NB4 (cell line): ENCODE results near the gene C1QB.

Experiments
- CTCF ChIP-seq: IDR thresholded peaks from one replicate; pipeline ENCODE4 v1.5.1; 2012; ENCODE audit warnings: low read depth, low read length
- MAX ChIP-seq: IDR thresholded peaks from 2 replicates; pipeline ENCODE4 v1.6.1; 2011; ENCODE audit warnings: low read depth, low read length
- MYC ChIP-seq: IDR thresholded peaks from 2 replicates; pipeline ENCODE4 v1.6.1; 2011; ENCODE audit warnings: low read depth, low read length
- POLR2A ChIP-seq: IDR thresholded peaks from 2 replicates; pipeline ENCODE4 v1.6.1; 2011; ENCODE audit warnings: mild to moderate bottlenecking; ENCODE audit not compliant: insufficient read length; ENCODE audit errors: extremely low read depth

GRCh38 chr1:22629886-22630285 lies 23.1 kb upstream of the C1QB start:
- TF ChIP-seq CTCF (no peak), POLR2A (no peak), MAX (no peak), MYC (no peak)
